Stimulated activated CD4-positive, alpha-beta T cell treated with anti-CD3 and anti-CD28 coated beads, Interleukin-1b, Interleukin-23, amount 100 ng/mL, for 48 hours (primary cell): ENCODE measurements around the gene UBAC2.
"Not testable (repeated sequence)": the region's sequence is repeated elsewhere in the genome, so short reads cannot be mapped to it uniquely, and the experiment has no call there.

Source experiments
- DNase-seq: peaks from one replicate; pipeline ENCODE4 v3.0.0-alpha.2; 2020

Gene UBAC2

GRCh38 chr13:99185606-99186005 lies 15.0 kb upstream of the UBAC2 start:
- DNase-seq, result no peak

- no peak for DNase-seq
Measured at GRCh38 chr13:99190147-99190985, 10.3 kb upstream of the UBAC2 start.

- no peak for DNase-seq
Measured at GRCh38 chr13:99191336-99191899, 9.2 kb upstream of the UBAC2 start.

- no peak for DNase-seq
Measured at GRCh38 chr13:99191900-99192399, 8.7 kb upstream of the UBAC2 start.

- DNase-seq, result no peak
Measured at GRCh38 chr13:99192480-99192879, 8.2 kb upstream of the UBAC2 start.

GRCh38 chr13:99193152-99193551 lies 7.5 kb upstream of the UBAC2 start:
- no peak for DNase-seq

GRCh38 chr13:99196466-99197116 lies 4.1 kb upstream of the UBAC2 start:
- no peak for DNase-seq

- no peak for DNase-seq
Measured at GRCh38 chr13:99197117-99197651, 3.5 kb upstream of the UBAC2 start.

- DNase-seq, result peak; percentile 31
Measured at GRCh38 chr13:99199541-99200431, 868 bp upstream of the UBAC2 start.

- no peak for DNase-seq
Measured at GRCh38 chr13:99203601-99204579, 3.2 kb downstream of the UBAC2 start.

- no peak for DNase-seq
Measured at GRCh38 chr13:99205621-99206220, 5.1 kb downstream of the UBAC2 start.

- DNase-seq, result no peak
Measured at GRCh38 chr13:99206226-99206625, 5.6 kb downstream of the UBAC2 start.

- DNase-seq, result no peak
Measured at GRCh38 chr13:99206873-99207272, 6.2 kb downstream of the UBAC2 start.

GRCh38 chr13:99207511-99207910 lies 6.9 kb downstream of the UBAC2 start:
- DNase-seq, result no peak

GRCh38 chr13:99208185-99208584 lies 7.5 kb downstream of the UBAC2 start:
- DNase-seq, result no peak

- DNase-seq, result no peak
Measured at GRCh38 chr13:99208845-99209527, 8.3 kb downstream of the UBAC2 start.

GRCh38 chr13:99210627-99211026 lies 10.0 kb downstream of the UBAC2 start:
- not testable (repeated sequence) for DNase-seq

- DNase-seq, result no peak
Measured at GRCh38 chr13:99211421-99212035, 10.9 kb downstream of the UBAC2 start.

- peak; percentile 86 for DNase-seq
Measured at GRCh38 chr13:99214232-99214631, 13.6 kb downstream of the UBAC2 start.

GRCh38 chr13:99214731-99215130 lies 14.1 kb downstream of the UBAC2 start:
- peak; percentile 27 for DNase-seq
